IMR-90 (cell line): Measurements from ENCODE around the gene NPPC. TPM values are rescaled to one million over a fixed set of nuclear protein-coding genes. Genes with fewer than 3 reads are reported as not detected.
A peak's percentile ranks its signal among the peaks of the same experiment; 100 is the strongest.

Experiments
- ATAC-seq: fragments of 200-7000 bp; cut with Tn5 transposase; 2 replicates; pipeline ENCODE4 v1.9.1; 2020; ENCODE audit warnings: low read depth, mild to moderate bottlenecking, moderate library complexity
- BruUV-seq: library from RNA; stranded (reverse); fragments of 400-500 nt; replicated peaks from 2 replicates; lab custom pipeline; 2021; lab: Mats Ljungman, UMichigan
- CTCF ChIA-PET: fragments of 300-600 bp; formaldehyde crosslinking; extraction: SDS; loops from one replicate; lab custom pipeline; 2021; ENCODE audit warnings: antibody characterized with exemption; lab: Yijun Ruan, JAX
- POLR2A ChIA-PET: fragments of 300-600 bp; sonication (Branson Sonifier 250); formaldehyde crosslinking; loops from one replicate; lab custom pipeline; 2022; ENCODE audit warnings: antibody characterized with exemption; ENCODE audit not compliant: unreplicated experiment; lab: Charles Lee
- DNase-seq: peaks from one replicate; pipeline ENCODE4 v3.0.0; 2013
- H2AFZ ChIP-seq: replicated peaks from 2 replicates; pipeline ENCODE3; 2013; ENCODE audit warnings: low read length, mild to moderate bottlenecking; ENCODE audit not compliant: poor library complexity
- H2AK5ac ChIP-seq: 2 replicates; pipeline ENCODE4 v1.6.1; 2013; ENCODE audit warnings: low read depth, low read length, inconsistent platforms
- H2AK9ac ChIP-seq: replicated peaks from 2 replicates; pipeline ENCODE3; 2013; ENCODE audit warnings: mild to moderate bottlenecking, low read depth, low read length, moderate library complexity; ENCODE audit not compliant: poor library complexity
- H2BK120ac ChIP-seq: 2 replicates; pipeline ENCODE4 v1.6.1; 2013; ENCODE audit warnings: low read depth, low read length, inconsistent platforms
- H2BK15ac ChIP-seq: 3 replicates; pipeline ENCODE4 v1.6.1; 2013; ENCODE audit warnings: low read depth, low read length, inconsistent platforms
- H2BK20ac ChIP-seq: 2 replicates; pipeline ENCODE4 v1.6.1; 2013; ENCODE audit warnings: low read depth, mild to moderate bottlenecking, inconsistent platforms, low read length, moderate library complexity
- H2BK5ac ChIP-seq: 2 replicates; pipeline ENCODE4 v1.6.1; 2013; ENCODE audit warnings: mild to moderate bottlenecking, low read depth, low read length, inconsistent platforms; ENCODE audit not compliant: poor library complexity, severe bottlenecking
- H3K14ac ChIP-seq: replicated peaks from 2 replicates; pipeline ENCODE4 v1.6.1; 2013; ENCODE audit warnings: low read depth, low read length, inconsistent platforms
- H3K18ac ChIP-seq: 2 replicates; pipeline ENCODE4 v1.6.1; 2013; ENCODE audit warnings: low read depth, low read length, control low read depth
- H3K23ac ChIP-seq: 2 replicates; pipeline ENCODE4 v1.6.1; 2013; ENCODE audit warnings: low read depth, low read length, inconsistent platforms
- H3K27ac ChIP-seq: 2 replicates; pipeline ENCODE4 v1.5.1; 2013; ENCODE audit warnings: mild to moderate bottlenecking, control low read depth, low read length; ENCODE audit not compliant: insufficient read depth
- H3K27me3 ChIP-seq: 2 replicates; pipeline ENCODE4 v1.6.1; 2013; ENCODE audit warnings: low read length; ENCODE audit not compliant: control insufficient read depth, insufficient read depth
- H3K36me3 ChIP-seq: 2 replicates; pipeline ENCODE4 v1.6.1; 2013; ENCODE audit warnings: low read length, mixed read lengths; ENCODE audit not compliant: control insufficient read depth, insufficient read depth
- H3K4ac ChIP-seq: 2 replicates; pipeline ENCODE4 v1.6.1; 2013; ENCODE audit warnings: low read depth, low read length, inconsistent platforms
- H3K4me1 ChIP-seq: 2 replicates; pipeline ENCODE4 v1.6.1; 2013; ENCODE audit warnings: low read length, mixed read lengths; ENCODE audit not compliant: control insufficient read depth, insufficient read depth
- H3K4me2 ChIP-seq: 2 replicates; pipeline ENCODE4 v1.6.1; 2013; ENCODE audit warnings: low read depth, mild to moderate bottlenecking, control low read depth, low read length, moderate library complexity
- H3K4me3 ChIP-seq: 2 replicates; pipeline ENCODE4 v1.5.1; 2013; ENCODE audit warnings: low read depth, mild to moderate bottlenecking, control low read depth, low read length, moderate library complexity; ENCODE audit not compliant: insufficient read depth
- H3K56ac ChIP-seq: 2 replicates; pipeline ENCODE4 v1.6.1; 2013; ENCODE audit warnings: low read length, inconsistent platforms; ENCODE audit not compliant: insufficient read depth; ENCODE audit errors: extremely low read depth
- H3K79me1 ChIP-seq, 2 experiments: 2 replicates each; pipeline ENCODE4 v1.6.1; 2013; ENCODE audit warnings: low read length in 2 of 2, inconsistent platforms in 1 of 2, low read depth in 1 of 2
- H3K9ac ChIP-seq: 2 replicates; pipeline ENCODE4 v1.6.1; 2013; ENCODE audit warnings: low read depth, low read length, control low read depth
- H3K9me1 ChIP-seq: 2 replicates; pipeline ENCODE4 v1.6.1; 2013; ENCODE audit warnings: low read length, inconsistent platforms; ENCODE audit not compliant: insufficient read depth
- H3K9me3 ChIP-seq: 2 replicates; pipeline ENCODE4 v1.6.1; 2013; ENCODE audit warnings: low read length; ENCODE audit not compliant: control insufficient read depth, insufficient read depth
- H4K20me1 ChIP-seq: 2 replicates; pipeline ENCODE4 v1.6.1; 2013; ENCODE audit warnings: low read length, inconsistent platforms; ENCODE audit not compliant: insufficient read depth
- H4K5ac ChIP-seq: 2 replicates; pipeline ENCODE4 v1.6.1; 2013; ENCODE audit warnings: mild to moderate bottlenecking, low read depth, low read length, control low read depth
- H4K8ac ChIP-seq, 2 experiments: 2 replicates each; pipeline ENCODE4 v1.6.1; 2013; ENCODE audit warnings: low read depth in 2 of 2, low read length in 2 of 2, control low read depth in 1 of 2, inconsistent platforms in 1 of 2
- H4K91ac ChIP-seq: 2 replicates; pipeline ENCODE4 v1.6.1; 2013; ENCODE audit warnings: low read depth, low read length, inconsistent platforms; ENCODE audit not compliant: insufficient read depth
- BHLHE40 ChIP-seq: fragments of 150-350 bp; IDR thresholded peaks from 2 replicates; pipeline ENCODE4 v1.6.1; 2016; ENCODE audit warnings: mild to moderate bottlenecking, low read depth, low read length
- CEBPB ChIP-seq: IDR thresholded peaks from 2 replicates; pipeline ENCODE4 v1.6.1; 2012; ENCODE audit warnings: low read depth, low read length, improper control_type of control experiment
- CHD1 ChIP-seq: IDR thresholded peaks from 2 replicates; pipeline ENCODE4 v1.6.1; 2012; ENCODE audit warnings: low read depth, low read length, improper control_type of control experiment
- CTCF ChIP-seq: conservative IDR thresholded peaks from 2 replicates; pipeline ENCODE4 v1.5.1; 2012; ENCODE audit warnings: mild to moderate bottlenecking, low read depth, low read length, improper control_type of control experiment
- ELK1 ChIP-seq: fragments of 150-350 bp; IDR thresholded peaks from 2 replicates; pipeline ENCODE4 v1.6.1; 2016; ENCODE audit warnings: low read depth, mild to moderate bottlenecking, low read length, moderate library complexity, borderline replicate concordance
- FOS ChIP-seq: fragments of 150-350 bp; IDR thresholded peaks from 2 replicates; pipeline ENCODE4 v1.6.1; 2016; ENCODE audit warnings: low read depth, low read length
- MAZ ChIP-seq: IDR thresholded peaks from 2 replicates; pipeline ENCODE4 v1.6.1; 2012; ENCODE audit warnings: low read depth, mild to moderate bottlenecking, low read length, improper control_type of control experiment, moderate library complexity, borderline replicate concordance
- MXI1 ChIP-seq: IDR thresholded peaks from 2 replicates; pipeline ENCODE4 v1.6.1; 2012; ENCODE audit warnings: low read depth, mild to moderate bottlenecking, low read length, moderate library complexity, borderline replicate concordance
- NFE2L2 ChIP-seq: fragments of 150-350 bp; IDR thresholded peaks from 2 replicates; pipeline ENCODE4 v1.6.1; 2016; ENCODE audit warnings: low read depth, mild to moderate bottlenecking, low read length
- POLR2A ChIP-seq: IDR thresholded peaks from 2 replicates; pipeline ENCODE4 v1.6.1; 2012; ENCODE audit warnings: mild to moderate bottlenecking, low read depth, low read length
- RAD21 ChIP-seq: IDR thresholded peaks from 2 replicates; pipeline ENCODE4 v1.6.1; 2012; ENCODE audit warnings: low read length, improper control_type of control experiment
- RFX5 ChIP-seq: IDR thresholded peaks from 2 replicates; pipeline ENCODE4 v1.8.0; 2012; ENCODE audit warnings: low read depth, mild to moderate bottlenecking, low read length, moderate library complexity
- SMC3 ChIP-seq: fragments of 150-350 bp; IDR thresholded peaks from 2 replicates; pipeline ENCODE4 v1.6.1; 2016; ENCODE audit warnings: low read depth, mild to moderate bottlenecking, antibody characterized with exemption, low read length, moderate library complexity
- WGBS, 2 experiments: methylation state at CpG; one replicate each; pipeline versions ENCODE4 v1.1.5 to v1.1.7; 2013; ENCODE audit warnings: missing lambda C conversion rate in 2 of 2; ENCODE audit not compliant: insufficient read length in 1 of 2; ENCODE audit errors: extremely low coverage in 2 of 2; 5-methylcytosine and 5-hydroxymethylcytosine counted together
- dilution Hi-C: fragments of 300-500 bp; cut with HindIII; formaldehyde crosslinking; loops from one replicate; pipeline ENCODE4 v1.14.3; 2018; ENCODE audit warnings: low sequenced_read_pairs; ENCODE audit not compliant: unreplicated experiment
- in situ Hi-C: fragments of 300-500 bp; cut with MboI; formaldehyde crosslinking; loops from 3 replicates; pipeline ENCODE4 v1.14.3; 2019; ENCODE audit warnings: low sequenced_read_pairs, inconsistent platforms, mixed read lengths
- intact Hi-C: fragments of 100-400 bp; cut with micrococcal nuclease; formaldehyde crosslinking; loops from 2 replicates; pipeline ENCODE4 v1.10.0; 2022
- polyA plus RNA-seq, 3 experiments: library from polyadenylated mRNA; depleted of rRNA; stranded (reverse); fragments of >200 nt; gene quantifications; 2 replicates each; pipeline ENCODE4 v1.2.3, GENCODE V29; 2012; ENCODE audit warnings: low replicate concordance in 1 of 3
- total RNA-seq: library from RNA; depleted of rRNA; stranded (reverse); fragments of >200 nt; gene quantifications from 2 replicates; pipeline ENCODE4 v1.2.3, GENCODE V29; 2012

The NPPC gene
- total and polyA plus RNA-seq, 2 of the 4 experiments (the other 2 are of a cell fraction) = 0.22 to 0.36 TPM

GRCh38 chr2:231900486-231900942 lies 25.7 kb downstream of the NPPC start:
- TF ChIP-seq NFE2L2 = no peak
- no peak for TF ChIP-seq BHLHE40
- TF ChIP-seq MXI1 = no peak
- peak; percentile 57 for TF ChIP-seq RAD21
- TF ChIP-seq RFX5 = no peak
- TF ChIP-seq FOS = no peak
- TF ChIP-seq CHD1 = no peak
- TF ChIP-seq ELK1 = no peak
- TF ChIP-seq SMC3 = peak; percentile 76
- TF ChIP-seq POLR2A = no peak
- no peak for TF ChIP-seq CEBPB
- TF ChIP-seq CTCF = peak; percentile 79
- TF ChIP-seq MAZ = no peak
- no peaks in the 10 kb centered on the region for H3K9me3 ChIP-seq
- dilution Hi-C loops (no loop called here), intact Hi-C loops (loop anchor here (1.0 to 10.0 kb wide), 2 partner anchors 540 to 604 kb away; no protein-coding TSS in a partner anchor), in situ Hi-C loops (no loop called here)
- H3K27me3 ChIP-seq = peaks cover 16% of the 10 kb centered on the region; the same call in 1 of the 2 replicates
- no peak overlapping the region for H3K27ac ChIP-seq
- CTCF ChIA-PET = interaction anchor here (0.6 to 1.9 kb wide), 9 partner anchors 10 to 547 kb away, joined by 3 to 5 read pairs (median 4); no protein-coding TSS in a partner anchor
- H3K14ac ChIP-seq = no peak overlapping the region
- H3K56ac ChIP-seq = no peak overlapping the region
- H3K23ac ChIP-seq = no peak overlapping the region
- no peak overlapping the region for H2AK5ac ChIP-seq
- H3K4me3 ChIP-seq = no peak overlapping the region
- H2BK15ac ChIP-seq = no peak overlapping the region
- H3K9me1 ChIP-seq = no peaks in the 10 kb centered on the region
- no peak overlapping the region for H3K4ac ChIP-seq
- no peak overlapping the region for H3K9ac ChIP-seq
- BruUV-seq = no TSS peak
- H3K36me3 ChIP-seq = no peaks in the 10 kb centered on the region
- no peak overlapping the region for H4K8ac ChIP-seq
- H2AFZ ChIP-seq = peak overlapping the region; percentile 7
- H4K5ac ChIP-seq = no peak overlapping the region
- H3K79me1 ChIP-seq = no peaks in the 10 kb centered on the region
- ATAC-seq (peak; percentile 100), DNase-seq (peak; percentile 55)
- POLR2A ChIA-PET = no interaction called here
- H4K20me1 ChIP-seq = no peaks in the 10 kb centered on the region
- no peak overlapping the region for H2BK5ac ChIP-seq
- WGBS, 2 experiments = 5% methylated on average over 13 of the region's 22 CpGs; no CpG with 5 or more reads in 1 of the 2 experiments
- no peak overlapping the region for H3K18ac ChIP-seq
- no peak overlapping the region for H4K91ac ChIP-seq
- H3K4me1 ChIP-seq = no peaks in the 10 kb centered on the region
- H2BK120ac ChIP-seq = no peak overlapping the region
- H2AK9ac ChIP-seq = no peak overlapping the region
- no peak overlapping the region for H3K4me2 ChIP-seq
- no peak overlapping the region for H2BK20ac ChIP-seq
